ENCODE results near the gene CEACAM3.

The CEACAM3 gene

GRCh38 chr19:41753159-41753558 lies 43.2 kb upstream of the CEACAM3 start:
- H3K9ac ChIP-seq (ENCODE audit: low read depth, low read length, poor library complexity, severe bottlenecking) = no peak overlapping the region
- TF ChIP-seq CTCF (conservative IDR thresholded peaks at IDR 0.05; ENCODE audit: low read length) (peak; percentile 85), EZH2phosphoT487 (IDR thresholded peaks at IDR 0.05; ENCODE audit: borderline replicate concordance) (no peak)
- no peak overlapping the region for H3K4me2 ChIP-seq (ENCODE audit: low read depth, low read length, poor library complexity, severe bottlenecking)
- no peaks in the 10 kb centered on the region for H3F3A ChIP-seq (ENCODE audit: low read depth)
- H3K9me2 ChIP-seq (replicated peaks; ENCODE audit: low read depth, low read length) = no peaks in the 10 kb centered on the region
- no peaks in the 10 kb centered on the region for H3K9me3 ChIP-seq (ENCODE audit: insufficient read depth, low read depth, low read length)
- no peaks in the 10 kb centered on the region for H3K79me2 ChIP-seq (ENCODE audit: insufficient read depth, low read length)
- H3K4me3 ChIP-seq (ENCODE audit: low read length, poor library complexity, severe bottlenecking) = no peak overlapping the region
- H3K27me3 ChIP-seq (ENCODE audit: insufficient read depth, low read length, poor library complexity, severe bottlenecking) = no peaks in the 10 kb centered on the region
- H4K20me1 ChIP-seq (ENCODE audit: insufficient read depth, low read length, poor library complexity, severe bottlenecking) = no peaks in the 10 kb centered on the region
- H3K36me3 ChIP-seq (ENCODE audit: insufficient read depth, low read length) = no peaks in the 10 kb centered on the region
- H2AFZ ChIP-seq (ENCODE audit: low read length) = no peak overlapping the region
- H3K4me1 ChIP-seq (ENCODE audit: insufficient read depth, low read length, poor library complexity, severe bottlenecking) = no peaks in the 10 kb centered on the region

DNA sequence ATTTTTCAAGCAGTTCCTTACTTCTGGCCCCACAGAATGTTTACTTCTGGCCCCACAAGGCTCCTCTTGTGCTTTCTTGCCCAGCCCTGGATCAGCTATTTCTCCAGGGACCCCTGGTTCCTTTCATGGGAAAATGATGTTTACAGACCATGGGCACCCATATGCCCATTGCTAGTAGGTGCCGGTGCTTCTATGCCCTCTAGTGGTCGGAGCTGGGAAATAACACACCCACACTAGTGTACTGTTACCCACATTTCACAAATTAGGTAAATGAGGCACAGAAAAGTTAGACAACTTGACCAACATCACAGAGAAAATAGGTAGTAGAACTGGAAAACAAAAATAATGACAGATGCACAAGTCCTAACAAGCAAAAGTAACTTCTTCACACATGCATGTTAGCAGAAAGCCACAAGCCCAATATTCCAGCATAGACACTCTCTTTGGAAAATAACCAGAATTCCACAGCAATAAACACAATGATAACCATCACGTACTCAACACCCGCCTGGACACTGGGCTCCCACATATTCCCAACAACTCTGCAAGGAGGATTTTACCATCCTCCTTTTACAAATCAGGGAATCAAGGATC lies 42.4 kb upstream of the CEACAM3 start:
- Histone ChIP-seq H3K79me2 (ENCODE audit: insufficient read depth, low read length) (no peaks in the 10 kb centered on the region), H3K27me3 (ENCODE audit: insufficient read depth, low read length, poor library complexity, severe bottlenecking) (no peaks in the 10 kb centered on the region), H4K20me1 (ENCODE audit: insufficient read depth, low read length, poor library complexity, severe bottlenecking) (no peaks in the 10 kb centered on the region), H3K4me1 (ENCODE audit: insufficient read depth, low read length, poor library complexity, severe bottlenecking) (no peaks in the 10 kb centered on the region), H3K4me2 (ENCODE audit: low read depth, low read length, poor library complexity, severe bottlenecking) (no peak overlapping the region), H3K4me3 (ENCODE audit: low read length, poor library complexity, severe bottlenecking) (no peak overlapping the region), H3K36me3 (ENCODE audit: insufficient read depth, low read length) (no peaks in the 10 kb centered on the region), H3K9ac (ENCODE audit: low read depth, low read length, poor library complexity, severe bottlenecking) (no peak overlapping the region), H3K9me3 (ENCODE audit: insufficient read depth, low read depth, low read length) (no peaks in the 10 kb centered on the region), H2AFZ (ENCODE audit: low read length) (no peak overlapping the region), H3K9me2 (replicated peaks; ENCODE audit: low read depth, low read length) (no peaks in the 10 kb centered on the region), H3F3A (ENCODE audit: low read depth) (no peaks in the 10 kb centered on the region)
- TF ChIP-seq EZH2phosphoT487 (IDR thresholded peaks at IDR 0.05; ENCODE audit: borderline replicate concordance) = no peak
- peak; percentile 87 for TF ChIP-seq CTCF (conservative IDR thresholded peaks at IDR 0.05; ENCODE audit: low read length)

DNA sequence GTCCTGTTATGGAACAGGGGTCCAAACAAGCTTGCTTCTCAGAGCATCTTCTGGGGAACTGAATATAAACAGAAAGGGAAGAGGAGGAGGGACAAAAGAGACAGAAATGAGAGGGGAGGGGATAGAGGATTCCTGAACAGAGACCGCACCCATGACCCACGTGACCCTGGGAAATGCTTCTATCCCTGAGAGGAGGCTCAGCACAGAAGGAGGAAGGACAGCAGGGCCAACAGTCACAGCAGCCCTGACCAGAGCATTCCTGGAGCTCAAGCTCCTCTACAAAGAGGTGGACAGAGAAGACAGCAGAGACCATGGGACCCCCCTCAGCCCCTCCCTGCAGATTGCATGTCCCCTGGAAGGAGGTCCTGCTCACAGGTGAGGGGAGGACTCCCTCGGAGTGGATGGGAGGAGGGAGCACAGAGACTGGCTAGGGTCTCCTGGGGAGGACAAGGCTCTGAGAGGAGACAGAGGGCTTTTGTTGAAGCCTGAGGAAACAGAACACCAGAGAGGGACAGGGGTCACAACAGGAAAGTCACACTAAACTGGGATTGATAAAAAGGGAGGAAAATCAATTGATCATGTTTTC lies 41.0 kb upstream of the CEACAM3 start, which contains the start of gene CEACAM6:
Gene CEACAM6 (plus strand): TSS at position 203 of the 586 bp plus-strand sequence. CDS start 109 bp downstream, at position 312.
- H3K36me3 ChIP-seq (ENCODE audit: insufficient read depth, low read length) = no peaks in the 10 kb centered on the region
- no peaks in the 10 kb centered on the region for H3K79me2 ChIP-seq (ENCODE audit: insufficient read depth, low read length)
- H2AFZ ChIP-seq (ENCODE audit: low read length) = no peak within 1 kb of the TSS
- no peak within 1 kb of the TSS for H3K9ac ChIP-seq (ENCODE audit: low read depth, low read length, poor library complexity, severe bottlenecking)
- no peaks in the 10 kb centered on the region for H3K9me2 ChIP-seq (replicated peaks; ENCODE audit: low read depth, low read length)
- no peaks in the 10 kb centered on the region for H3F3A ChIP-seq (ENCODE audit: low read depth)
- H4K20me1 ChIP-seq (ENCODE audit: insufficient read depth, low read length, poor library complexity, severe bottlenecking) = no peaks in the 10 kb centered on the region
- H3K9me3 ChIP-seq (ENCODE audit: insufficient read depth, low read depth, low read length) = no peaks in the 10 kb centered on the region
- H3K4me2 ChIP-seq (ENCODE audit: low read depth, low read length, poor library complexity, severe bottlenecking) = no peak within 1 kb of the TSS
- TF ChIP-seq EZH2phosphoT487 (IDR thresholded peaks at IDR 0.05; ENCODE audit: borderline replicate concordance) = no peak
- no peak for TF ChIP-seq CTCF (conservative IDR thresholded peaks at IDR 0.05; ENCODE audit: low read length)
- no peak within 1 kb of the TSS for H3K4me3 ChIP-seq (ENCODE audit: low read length, poor library complexity, severe bottlenecking)
- H3K27me3 ChIP-seq (ENCODE audit: insufficient read depth, low read length, poor library complexity, severe bottlenecking) = no peaks in the 10 kb centered on the region
- no peaks in the 10 kb centered on the region for H3K4me1 ChIP-seq (ENCODE audit: insufficient read depth, low read length, poor library complexity, severe bottlenecking)
